Activated CD8-positive, alpha-beta T cell treated with anti-CD3 and anti-CD28 coated beads for 36 hours (primary cell): ENCODE results near the gene RAB8B. TPM values are rescaled to one million over a fixed set of nuclear protein-coding genes. Genes with fewer than 3 reads are reported as not detected.

ENCODE experiments used
- ATAC-seq: fragments of 200-7000 bp; cut with Tn5 transposase; one replicate; pipeline ENCODE4 v1.10.0; 2021; ENCODE audit warnings: mild to moderate bottlenecking, moderate library complexity
- CTCF ChIA-PET: fragments of 350-600 bp; sonication (Branson Sonifier 250); formaldehyde crosslinking; loops from one replicate; lab custom pipeline; 2021; ENCODE audit warnings: antibody characterized with exemption; lab: Charles Lee
- POLR2A ChIA-PET: fragments of 350-600 bp; sonication (Branson Sonifier 250); formaldehyde crosslinking; loops from one replicate; lab custom pipeline; 2021; ENCODE audit warnings: antibody characterized with exemption; lab: Charles Lee
- DNase-seq: peaks from one replicate; pipeline ENCODE4 v3.0.0-alpha.2; 2020
- H3K27ac Mint-ChIP-seq: one replicate; pipeline ENCODE4 v1.8.0; 2021; ENCODE audit warnings: mild to moderate bottlenecking, mixed read lengths
- H3K27me3 Mint-ChIP-seq: one replicate; pipeline ENCODE4 v1.8.0; 2021; ENCODE audit warnings: mixed read lengths
- H3K36me3 Mint-ChIP-seq: one replicate; pipeline ENCODE4 v1.8.0; 2021; ENCODE audit warnings: low read depth, mixed read lengths
- H3K4me1 Mint-ChIP-seq: one replicate; pipeline ENCODE4 v1.8.0; 2021; ENCODE audit warnings: low read depth, mixed read lengths
- H3K4me3 Mint-ChIP-seq: one replicate; pipeline ENCODE4 v1.8.0; 2021; ENCODE audit warnings: mild to moderate bottlenecking, moderate library complexity, mixed read lengths
- H3K9me3 Mint-ChIP-seq: one replicate; pipeline ENCODE4 v1.8.0; 2021; ENCODE audit warnings: mixed read lengths
- CTCF ChIP-seq: fragments of 200-600 bp; IDR thresholded peaks from one replicate; pipeline ENCODE4 v1.8.0; 2022; ENCODE audit warnings: antibody characterized with exemption, mild to moderate bottlenecking
- intact Hi-C: fragments of 100-400 bp; cut with micrococcal nuclease; formaldehyde crosslinking; loops from one replicate; pipeline ENCODE4 v1.10.0; 2022
- total RNA-seq, 2 experiments: library from RNA; stranded (reverse); gene quantifications; one replicate each; pipeline ENCODE4 v1.2.3, GENCODE V29; 2021

Gene RAB8B
- total RNA-seq, 2 experiments from 2014 or later = 252 to 261 TPM

GRCh38 chr15:63283126-63283525 lies 93.7 kb downstream of the RAB8B start:
- CTCF ChIA-PET = interaction anchor here (1.0 to 1.3 kb wide), 3 partner anchors 9 to 235 kb away, joined by 3 to 6 read pairs (median 4); no protein-coding TSS in a partner anchor
- H3K4me3 Mint-ChIP-seq = no peak overlapping the region
- intact Hi-C loops = no loop called here
- ATAC-seq = no peak
- H3K9me3 Mint-ChIP-seq = no peaks in the 10 kb centered on the region
- POLR2A ChIA-PET = no interaction called here
- no peak for DNase-seq
- H3K27ac Mint-ChIP-seq = no peak overlapping the region
- peaks cover 12% of the 10 kb centered on the region for H3K36me3 Mint-ChIP-seq
- H3K27me3 Mint-ChIP-seq = no peaks in the 10 kb centered on the region
- peaks cover 12% of the 10 kb centered on the region for H3K4me1 Mint-ChIP-seq
- no peak for TF ChIP-seq CTCF

GRCh38 chr15:63284335-63284734 lies 94.9 kb downstream of the RAB8B start:
- Mint-ChIP-seq H3K27me3 (no peaks in the 10 kb centered on the region), H3K4me1 (peaks cover 14% of the 10 kb centered on the region), H3K36me3 (peaks cover 10% of the 10 kb centered on the region), H3K4me3 (no peak overlapping the region), H3K9me3 (no peaks in the 10 kb centered on the region), H3K27ac (no peak overlapping the region)
- ATAC-seq = no peak
- intact Hi-C loops = no loop called here
- DNase-seq = no peak
- no peak for TF ChIP-seq CTCF
- CTCF ChIA-PET = no interaction called here
- POLR2A ChIA-PET = interaction anchor here (1.9 kb wide), 1 partner anchor 11 kb away, joined by 6 read pairs; no protein-coding TSS in a partner anchor

GRCh38 chr15:63287109-63287508 lies 97.7 kb downstream of the RAB8B start:
- H3K27me3 Mint-ChIP-seq = no peaks in the 10 kb centered on the region
- no peaks in the 10 kb centered on the region for H3K9me3 Mint-ChIP-seq
- H3K27ac Mint-ChIP-seq = no peak overlapping the region
- no peak for DNase-seq
- no peak for ATAC-seq
- TF ChIP-seq CTCF = no peak
- CTCF ChIA-PET = interaction anchor here (2.4 kb wide), 1 partner anchor 117 kb away, joined by 13 read pairs; no protein-coding TSS in a partner anchor
- intact Hi-C loops = no loop called here
- H3K36me3 Mint-ChIP-seq = peaks cover 8% of the 10 kb centered on the region
- peaks cover 12% of the 10 kb centered on the region for H3K4me1 Mint-ChIP-seq
- no peak overlapping the region for H3K4me3 Mint-ChIP-seq
- POLR2A ChIA-PET = no interaction called here

- DNase-seq = no peak
- H3K4me3 Mint-ChIP-seq = no peak overlapping the region
- peaks cover 9% of the 10 kb centered on the region for H3K4me1 Mint-ChIP-seq
- no peaks in the 10 kb centered on the region for H3K9me3 Mint-ChIP-seq
- TF ChIP-seq CTCF = no peak
- H3K36me3 Mint-ChIP-seq = peaks cover 5% of the 10 kb centered on the region
- no peak overlapping the region for H3K27ac Mint-ChIP-seq
- ATAC-seq = no peak
- intact Hi-C loops = loop anchor here (2.0 kb wide), 1 partner anchor 114 kb away; no protein-coding TSS in a partner anchor
- CTCF ChIA-PET = interaction anchor here (0.7 to 5.4 kb wide), 19 partner anchors 9 to 758 kb away, joined by 3 to 49 read pairs (median 3); partner anchors contain the start of genes APH1B and RAB8B
- POLR2A ChIA-PET = interaction anchor here (1.0 kb wide), 1 partner anchor 95 kb away, joined by 3 read pairs; no protein-coding TSS in a partner anchor
- H3K27me3 Mint-ChIP-seq = no peaks in the 10 kb centered on the region
Observed at GRCh38 chr15:63288342-63288741, 98.9 kb downstream of the RAB8B start.

- no peaks in the 10 kb centered on the region for H3K27me3 Mint-ChIP-seq
- peak; percentile 71 for TF ChIP-seq CTCF
- intact Hi-C loops = loop anchor here (2.0 kb wide), 1 partner anchor 114 kb away; no protein-coding TSS in a partner anchor
- no peaks in the 10 kb centered on the region for H3K9me3 Mint-ChIP-seq
- H3K4me1 Mint-ChIP-seq = peaks cover 5% of the 10 kb centered on the region
- POLR2A ChIA-PET = no interaction called here
- H3K4me3 Mint-ChIP-seq = no peak overlapping the region
- CTCF ChIA-PET = interaction anchor here (0.7 to 5.4 kb wide), 23 partner anchors 8 to 758 kb away, joined by 3 to 49 read pairs (median 3); partner anchors contain the start of genes APH1B and RAB8B
- no peak overlapping the region for H3K27ac Mint-ChIP-seq
- ATAC-seq = peak; percentile 73
- H3K36me3 Mint-ChIP-seq = peaks cover 5% of the 10 kb centered on the region
- DNase-seq = no peak
Observed at GRCh38 chr15:63288778-63289378, 99.5 kb downstream of the RAB8B start.
